Measurements from ENCODE around the gene FAM171A1. TPM values are rescaled to one million over a fixed set of nuclear protein-coding genes. Genes with fewer than 3 reads are reported as not detected.

The FAM171A1 gene
- total and polyA plus RNA-seq, 7 experiments from 2014 or later = 3.2 to 14.5 (median 7.2) TPM

DNA sequence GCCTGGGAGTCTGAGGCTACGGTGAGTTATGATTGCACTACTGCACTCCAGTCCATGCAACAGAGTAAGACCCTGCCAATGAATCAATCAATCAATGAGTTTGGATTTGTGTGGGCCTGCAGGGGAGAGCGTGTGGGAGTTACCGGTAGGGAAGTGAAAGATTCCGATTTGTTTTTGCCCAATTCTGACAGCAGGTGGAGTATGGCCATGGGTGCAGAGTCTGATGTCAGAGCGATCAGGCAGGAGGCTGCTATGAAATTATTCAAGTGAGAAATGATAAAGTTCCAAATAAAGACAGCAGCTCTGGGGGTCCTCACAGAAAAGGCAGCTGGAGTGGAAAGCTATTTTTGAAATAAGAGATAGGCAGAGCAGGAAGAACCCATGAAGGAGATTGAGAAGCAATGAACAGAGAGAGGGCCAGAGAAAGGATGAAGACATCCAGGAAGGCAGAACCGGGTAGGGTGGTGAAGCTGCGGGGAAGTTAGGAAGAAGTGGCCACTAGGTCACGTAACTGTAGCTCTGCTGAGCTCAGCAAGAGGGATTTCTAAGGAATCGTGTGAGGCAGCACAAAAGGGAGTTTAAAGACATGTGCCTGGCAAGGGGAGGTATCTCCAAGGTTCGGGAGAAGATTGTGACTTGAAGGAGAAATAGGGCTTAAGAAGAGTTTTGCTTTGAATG lies 108.9 kb downstream of the FAM171A1 start:
- no peak overlapping the region for H3K4me3 ChIP-seq (ENCODE audit: low read length)
- peaks cover 0 to 1% (median 0%) of the 10 kb centered on the region in 11 donors for H3K9me3 Mint-ChIP-seq
- H3K9me3 ChIP-seq (ENCODE audit: control insufficient read depth in 2 of 3, low read length in 3 of 3) = no peaks in the 10 kb centered on the region
- ChIA-PET CTCF (interaction anchor here (0.7 kb wide), 1 partner anchor 54 kb away, joined by 3 read pairs; no protein-coding TSS in a partner anchor), POLR2A (interaction anchor here (0.5 kb wide), 1 partner anchor 1823 kb away, joined by 3 read pairs; no protein-coding TSS in a partner anchor)
- H3K27me3 Mint-ChIP-seq = no peaks in the 10 kb centered on the region
- DNase-seq = peak in 1 of 9 donors; percentile 10
- no peaks in the 10 kb centered on the region for H3K4me1 ChIP-seq (ENCODE audit: control insufficient read depth in 2 of 2, insufficient read depth in 2 of 2, low read length in 2 of 2)
- no peak overlapping the region for H3K27ac Mint-ChIP-seq
- H3K27ac ChIP-seq (ENCODE audit: low read depth, low read length) = no peak overlapping the region
- H3K4me3 Mint-ChIP-seq = no peak overlapping the region
- H3K36me3 ChIP-seq (ENCODE audit: control insufficient read depth in 2 of 3, insufficient read depth in 3 of 3, low read length in 3 of 3) = no peaks in the 10 kb centered on the region
- intact Hi-C loops (cut with micrococcal nuclease) = loop anchor here in 1 of 2 donors (10.0 kb wide), 1 partner anchor 113 kb away; the partner anchor contains the start of gene FAM171A1
- no peaks in the 10 kb centered on the region for H3K36me3 Mint-ChIP-seq
- H3K27me3 ChIP-seq (ENCODE audit: control insufficient read depth in 2 of 2, insufficient read depth in 2 of 2, low read length in 2 of 2) = no peaks in the 10 kb centered on the region
- ATAC-seq = peak; percentile 22
- no peaks in the 10 kb centered on the region for H3K4me1 Mint-ChIP-seq

DNA sequence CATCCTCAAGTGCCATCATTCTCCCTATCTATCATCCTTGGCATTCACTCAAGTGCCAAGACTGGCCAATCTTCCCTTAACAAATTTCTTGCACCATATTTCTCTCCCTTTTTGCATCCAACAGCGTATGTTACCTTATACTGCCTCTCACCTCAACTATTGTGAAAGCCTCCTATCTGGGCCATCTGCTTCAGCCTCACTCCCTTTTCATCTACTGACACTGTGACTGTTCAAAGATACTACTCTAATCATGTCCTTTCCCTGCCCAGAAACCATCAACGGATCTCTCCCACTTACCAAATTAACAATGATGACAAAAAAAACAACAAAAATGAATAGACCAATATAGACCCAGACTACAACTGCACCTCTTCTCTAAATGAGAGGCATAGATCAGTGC lies 112.0 kb downstream of the FAM171A1 start:
- Mint-ChIP-seq H3K4me3 (no peak overlapping the region), H3K27me3 (peaks cover 0 to 5% (median 0%) of the 10 kb centered on the region in 5 donors), H3K4me1 (peaks cover 0 to 12% (median 10%) of the 10 kb centered on the region in 7 donors), H3K9me3 (no peaks in the 10 kb centered on the region), H3K36me3 (no peaks in the 10 kb centered on the region), H3K27ac (no peak overlapping the region)
- Histone ChIP-seq H3K4me1 (ENCODE audit: control insufficient read depth in 2 of 2, insufficient read depth in 2 of 2, low read length in 2 of 2) (peaks cover 0 to 1% of the 10 kb centered on the region in 2 donors), H3K9me3 (ENCODE audit: control insufficient read depth in 2 of 3, low read length in 3 of 3) (no peaks in the 10 kb centered on the region), H3K36me3 (ENCODE audit: control insufficient read depth in 2 of 3, insufficient read depth in 3 of 3, low read length in 3 of 3) (no peaks in the 10 kb centered on the region), H3K27ac (ENCODE audit: low read depth, low read length) (no peak overlapping the region), H3K4me3 (ENCODE audit: low read length) (no peak overlapping the region), H3K27me3 (ENCODE audit: control insufficient read depth in 2 of 2, insufficient read depth in 2 of 2, low read length in 2 of 2) (no peaks in the 10 kb centered on the region)
- POLR2A ChIA-PET = no interaction called here
- CTCF ChIA-PET = interaction anchor here (0.6 kb wide), 1 partner anchor 1869 kb away, joined by 6 read pairs; no protein-coding TSS in a partner anchor
- ATAC-seq (no peak), DNase-seq (no peak)
- intact Hi-C loops (cut with micrococcal nuclease) = no loop called here

DNA sequence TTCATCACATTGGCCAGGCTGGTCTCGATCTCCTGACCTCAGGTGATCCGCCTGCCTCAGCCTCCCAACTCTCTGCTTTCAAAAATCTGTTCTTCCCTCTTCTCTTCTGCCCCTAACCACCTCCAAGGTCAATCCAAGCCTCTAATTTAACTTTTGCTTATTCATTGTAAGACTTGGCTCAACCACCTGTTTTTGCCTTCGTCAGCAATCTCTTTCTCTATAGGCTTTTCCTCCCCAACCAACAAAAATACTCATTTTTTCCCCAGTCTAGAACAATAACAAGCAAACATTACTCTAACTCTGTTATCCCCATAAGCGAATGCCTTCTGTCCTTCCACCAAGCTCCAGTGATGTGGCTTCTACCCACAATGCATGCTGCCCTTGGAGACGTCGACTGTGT lies 112.8 kb downstream of the FAM171A1 start:
- no peak overlapping the region for H3K4me3 Mint-ChIP-seq
- no peak overlapping the region for H3K4me3 ChIP-seq (ENCODE audit: low read length)
- ChIA-PET POLR2A (no interaction called here), CTCF (no interaction called here)
- no peaks in the 10 kb centered on the region for H3K9me3 ChIP-seq (ENCODE audit: control insufficient read depth in 2 of 3, low read length in 3 of 3)
- no peak for DNase-seq
- H3K4me1 ChIP-seq (ENCODE audit: control insufficient read depth in 2 of 2, insufficient read depth in 2 of 2, low read length in 2 of 2) = peaks cover 8% of the 10 kb centered on the region in 2 donors
- H3K4me1 Mint-ChIP-seq = peaks cover 6 to 21% (median 18%) of the 10 kb centered on the region in 7 donors
- H3K27ac Mint-ChIP-seq = no peak overlapping the region
- no peaks in the 10 kb centered on the region for H3K36me3 ChIP-seq (ENCODE audit: control insufficient read depth in 2 of 3, insufficient read depth in 3 of 3, low read length in 3 of 3)
- H3K27ac ChIP-seq (ENCODE audit: low read depth, low read length) = no peak overlapping the region
- no peak for ATAC-seq
- H3K9me3 Mint-ChIP-seq = no peaks in the 10 kb centered on the region
- intact Hi-C loops (cut with micrococcal nuclease) = no loop called here
- H3K27me3 ChIP-seq (ENCODE audit: control insufficient read depth in 2 of 2, insufficient read depth in 2 of 2, low read length in 2 of 2) = no peaks in the 10 kb centered on the region
- peaks cover 0 to 5% (median 0%) of the 10 kb centered on the region in 5 donors for H3K27me3 Mint-ChIP-seq
- H3K36me3 Mint-ChIP-seq = peaks cover 0 to 1% (median 0%) of the 10 kb centered on the region in 5 donors

- ChIA-PET CTCF (no interaction called here), POLR2A (no interaction called here)
- H3K36me3 ChIP-seq (ENCODE audit: control insufficient read depth in 2 of 3, insufficient read depth in 3 of 3, low read length in 3 of 3) = no peaks in the 10 kb centered on the region
- H3K27me3 ChIP-seq (ENCODE audit: control insufficient read depth in 2 of 2, insufficient read depth in 2 of 2, low read length in 2 of 2) = no peaks in the 10 kb centered on the region
- H3K9me3 Mint-ChIP-seq = no peaks in the 10 kb centered on the region
- H3K27ac ChIP-seq (ENCODE audit: low read depth, low read length) = no peak overlapping the region
- no peak for DNase-seq
- peaks cover 16 to 43% (median 37%) of the 10 kb centered on the region in 7 donors for H3K4me1 Mint-ChIP-seq
- no peak overlapping the region for H3K4me3 ChIP-seq (ENCODE audit: low read length)
- no peaks in the 10 kb centered on the region for H3K9me3 ChIP-seq (ENCODE audit: control insufficient read depth in 2 of 3, low read length in 3 of 3)
- no peak for ATAC-seq
- peaks cover 0 to 14% (median 7%) of the 10 kb centered on the region in 5 donors for H3K36me3 Mint-ChIP-seq
- H3K4me1 ChIP-seq (ENCODE audit: control insufficient read depth in 2 of 2, insufficient read depth in 2 of 2, low read length in 2 of 2) = peaks cover 8 to 10% of the 10 kb centered on the region in 2 donors
- intact Hi-C loops (cut with micrococcal nuclease) = no loop called here
- H3K4me3 Mint-ChIP-seq = peak overlapping the region in 4 of 10 donors; percentile 22 to 98 (median 88)
- peaks cover 0 to 5% (median 0%) of the 10 kb centered on the region in 5 donors for H3K27me3 Mint-ChIP-seq
- peak overlapping the region in 2 of 9 donors; percentile 93 to 94 for H3K27ac Mint-ChIP-seq
Observed at GRCh38 chr10:15255961-15256360, 115.1 kb downstream of the FAM171A1 start.

GRCh38 chr10:15254808-15255648 lies 116.1 kb downstream of the FAM171A1 start:
- Mint-ChIP-seq H3K4me3 (peak overlapping the region; percentile 87 to 99 (median 95)), H3K27ac (peak overlapping the region; percentile 68 to 95 (median 93)), H3K27me3 (peaks cover 0 to 5% (median 0%) of the 10 kb centered on the region in 5 donors), H3K4me1 (peaks cover 22 to 52% (median 44%) of the 10 kb centered on the region in 7 donors), H3K36me3 (peaks cover 0 to 19% (median 11%) of the 10 kb centered on the region in 5 donors), H3K9me3 (no peaks in the 10 kb centered on the region)
- intact Hi-C loops (cut with micrococcal nuclease) = loop anchor here in 1 of 2 donors (5.0 kb wide), 3 partner anchors 48 to 158 kb away; partner anchors contain the start of genes FAM171A1 and RPP38
- ChIA-PET POLR2A (interaction anchor here (0.8 kb wide), 2 partner anchors 11 to 70 kb away, joined by 3 read pairs; no protein-coding TSS in a partner anchor), CTCF (no interaction called here)
- peak in 6 of 9 donors; percentile 10 to 35 (median 24) for DNase-seq
- Histone ChIP-seq H3K27me3 (ENCODE audit: control insufficient read depth in 2 of 2, insufficient read depth in 2 of 2, low read length in 2 of 2) (no peaks in the 10 kb centered on the region), H3K4me3 (ENCODE audit: low read length) (peak overlapping the region; percentile 74), H3K27ac (ENCODE audit: low read depth, low read length) (peak overlapping the region; percentile 76), H3K9me3 (ENCODE audit: control insufficient read depth in 2 of 3, low read length in 3 of 3) (no peaks in the 10 kb centered on the region), H3K4me1 (ENCODE audit: control insufficient read depth in 2 of 2, insufficient read depth in 2 of 2, low read length in 2 of 2) (peaks cover 8 to 10% of the 10 kb centered on the region in 2 donors), H3K36me3 (ENCODE audit: control insufficient read depth in 2 of 3, insufficient read depth in 3 of 3, low read length in 3 of 3) (no peaks in the 10 kb centered on the region)
- peak; percentile 45 for ATAC-seq
